HEK293 (cell line): ENCODE data around the gene GDAP1L1.

Experiments
- CTCF ChIP-seq: fragments of 450-650 bp; formaldehyde crosslinking; IDR thresholded peaks from 2 replicates; pipeline ENCODE4 v1.5.1; 2016; ENCODE audit warnings: missing biosample characterization, missing genetic modification characterization
- HOXD13 ChIP-seq: sonication (generic); formaldehyde crosslinking; IDR thresholded peaks from 2 replicates; pipeline ENCODE4 v1.8.0; 2022; ENCODE audit warnings: missing genetic modification reagents, borderline replicate concordance
- TRIM28 ChIP-seq: IDR thresholded peaks from 2 replicates; pipeline ENCODE4 v1.6.1; 2011; ENCODE audit warnings: low read length, control low read depth, borderline replicate concordance
- ZBTB44 ChIP-seq: fragments of 450-650 bp; IDR thresholded peaks from 2 replicates; pipeline ENCODE4 v1.5.1; 2018; ENCODE audit warnings: missing biosample characterization, mild to moderate bottlenecking, missing genetic modification characterization
- ZBTB7A ChIP-seq: fragments of 450-650 bp; formaldehyde crosslinking; IDR thresholded peaks from 2 replicates; pipeline ENCODE4 v1.5.1; 2016; ENCODE audit warnings: low read depth, missing biosample characterization, missing genetic modification characterization
- ZBTB8A ChIP-seq: fragments of 450-650 bp; formaldehyde crosslinking; IDR thresholded peaks from 2 replicates; pipeline ENCODE4 v1.5.1; 2016; ENCODE audit warnings: missing biosample characterization, missing genetic modification characterization
- TF ChIP-seq, protein P1 (sequence below): fragments of 450-650 bp; formaldehyde crosslinking; IDR thresholded peaks from 2 replicates; pipeline ENCODE4 v1.5.1; 2017; ENCODE audit warnings: missing biosample characterization, missing genetic modification characterization
- TF ChIP-seq, protein P2 (sequence below): fragments of 450-650 bp; formaldehyde crosslinking; IDR thresholded peaks from 2 replicates; pipeline ENCODE4 v1.5.1; 2016; ENCODE audit warnings: missing biosample characterization, missing genetic modification characterization, borderline replicate concordance
- TF ChIP-seq, protein P3 (sequence below): fragments of 450-650 bp; formaldehyde crosslinking; optimal IDR thresholded peaks from 2 replicates; pipeline ENCODE3; 2016; ENCODE audit warnings: missing biosample characterization, mild to moderate bottlenecking, missing genetic modification characterization

- TF ChIP-seq CTCF (tag by site-specific recombination) (no peak), ZBTB44 (no peak), ZBTB8A (tag by site-specific recombination) (no peak), TRIM28 (no peak), HOXD13 (CRISPR knock-in tag) (no peak), ZBTB7A (tag by site-specific recombination) (no peak)
- TF ChIP-seq, protein P1, sequence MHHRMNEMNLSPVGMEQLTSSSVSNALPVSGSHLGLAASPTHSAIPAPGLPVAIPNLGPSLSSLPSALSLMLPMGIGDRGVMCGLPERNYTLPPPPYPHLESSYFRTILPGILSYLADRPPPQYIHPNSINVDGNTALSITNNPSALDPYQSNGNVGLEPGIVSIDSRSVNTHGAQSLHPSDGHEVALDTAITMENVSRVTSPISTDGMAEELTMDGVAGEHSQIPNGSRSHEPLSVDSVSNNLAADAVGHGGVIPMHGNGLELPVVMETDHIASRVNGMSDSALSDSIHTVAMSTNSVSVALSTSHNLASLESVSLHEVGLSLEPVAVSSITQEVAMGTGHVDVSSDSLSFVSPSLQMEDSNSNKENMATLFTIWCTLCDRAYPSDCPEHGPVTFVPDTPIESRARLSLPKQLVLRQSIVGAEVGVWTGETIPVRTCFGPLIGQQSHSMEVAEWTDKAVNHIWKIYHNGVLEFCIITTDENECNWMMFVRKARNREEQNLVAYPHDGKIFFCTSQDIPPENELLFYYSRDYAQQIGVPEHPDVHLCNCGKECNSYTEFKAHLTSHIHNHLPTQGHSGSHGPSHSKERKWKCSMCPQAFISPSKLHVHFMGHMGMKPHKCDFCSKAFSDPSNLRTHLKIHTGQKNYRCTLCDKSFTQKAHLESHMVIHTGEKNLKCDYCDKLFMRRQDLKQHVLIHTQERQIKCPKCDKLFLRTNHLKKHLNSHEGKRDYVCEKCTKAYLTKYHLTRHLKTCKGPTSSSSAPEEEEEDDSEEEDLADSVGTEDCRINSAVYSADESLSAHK (tag by site-specific recombination), result no peak
- TF ChIP-seq, protein P2, sequence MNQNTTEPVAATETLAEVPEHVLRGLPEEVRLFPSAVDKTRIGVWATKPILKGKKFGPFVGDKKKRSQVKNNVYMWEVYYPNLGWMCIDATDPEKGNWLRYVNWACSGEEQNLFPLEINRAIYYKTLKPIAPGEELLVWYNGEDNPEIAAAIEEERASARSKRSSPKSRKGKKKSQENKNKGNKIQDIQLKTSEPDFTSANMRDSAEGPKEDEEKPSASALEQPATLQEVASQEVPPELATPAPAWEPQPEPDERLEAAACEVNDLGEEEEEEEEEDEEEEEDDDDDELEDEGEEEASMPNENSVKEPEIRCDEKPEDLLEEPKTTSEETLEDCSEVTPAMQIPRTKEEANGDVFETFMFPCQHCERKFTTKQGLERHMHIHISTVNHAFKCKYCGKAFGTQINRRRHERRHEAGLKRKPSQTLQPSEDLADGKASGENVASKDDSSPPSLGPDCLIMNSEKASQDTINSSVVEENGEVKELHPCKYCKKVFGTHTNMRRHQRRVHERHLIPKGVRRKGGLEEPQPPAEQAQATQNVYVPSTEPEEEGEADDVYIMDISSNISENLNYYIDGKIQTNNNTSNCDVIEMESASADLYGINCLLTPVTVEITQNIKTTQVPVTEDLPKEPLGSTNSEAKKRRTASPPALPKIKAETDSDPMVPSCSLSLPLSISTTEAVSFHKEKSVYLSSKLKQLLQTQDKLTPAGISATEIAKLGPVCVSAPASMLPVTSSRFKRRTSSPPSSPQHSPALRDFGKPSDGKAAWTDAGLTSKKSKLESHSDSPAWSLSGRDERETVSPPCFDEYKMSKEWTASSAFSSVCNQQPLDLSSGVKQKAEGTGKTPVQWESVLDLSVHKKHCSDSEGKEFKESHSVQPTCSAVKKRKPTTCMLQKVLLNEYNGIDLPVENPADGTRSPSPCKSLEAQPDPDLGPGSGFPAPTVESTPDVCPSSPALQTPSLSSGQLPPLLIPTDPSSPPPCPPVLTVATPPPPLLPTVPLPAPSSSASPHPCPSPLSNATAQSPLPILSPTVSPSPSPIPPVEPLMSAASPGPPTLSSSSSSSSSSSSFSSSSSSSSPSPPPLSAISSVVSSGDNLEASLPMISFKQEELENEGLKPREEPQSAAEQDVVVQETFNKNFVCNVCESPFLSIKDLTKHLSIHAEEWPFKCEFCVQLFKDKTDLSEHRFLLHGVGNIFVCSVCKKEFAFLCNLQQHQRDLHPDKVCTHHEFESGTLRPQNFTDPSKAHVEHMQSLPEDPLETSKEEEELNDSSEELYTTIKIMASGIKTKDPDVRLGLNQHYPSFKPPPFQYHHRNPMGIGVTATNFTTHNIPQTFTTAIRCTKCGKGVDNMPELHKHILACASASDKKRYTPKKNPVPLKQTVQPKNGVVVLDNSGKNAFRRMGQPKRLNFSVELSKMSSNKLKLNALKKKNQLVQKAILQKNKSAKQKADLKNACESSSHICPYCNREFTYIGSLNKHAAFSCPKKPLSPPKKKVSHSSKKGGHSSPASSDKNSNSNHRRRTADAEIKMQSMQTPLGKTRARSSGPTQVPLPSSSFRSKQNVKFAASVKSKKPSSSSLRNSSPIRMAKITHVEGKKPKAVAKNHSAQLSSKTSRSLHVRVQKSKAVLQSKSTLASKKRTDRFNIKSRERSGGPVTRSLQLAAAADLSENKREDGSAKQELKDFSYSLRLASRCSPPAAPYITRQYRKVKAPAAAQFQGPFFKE, result no peak
- TF ChIP-seq, protein P3, sequence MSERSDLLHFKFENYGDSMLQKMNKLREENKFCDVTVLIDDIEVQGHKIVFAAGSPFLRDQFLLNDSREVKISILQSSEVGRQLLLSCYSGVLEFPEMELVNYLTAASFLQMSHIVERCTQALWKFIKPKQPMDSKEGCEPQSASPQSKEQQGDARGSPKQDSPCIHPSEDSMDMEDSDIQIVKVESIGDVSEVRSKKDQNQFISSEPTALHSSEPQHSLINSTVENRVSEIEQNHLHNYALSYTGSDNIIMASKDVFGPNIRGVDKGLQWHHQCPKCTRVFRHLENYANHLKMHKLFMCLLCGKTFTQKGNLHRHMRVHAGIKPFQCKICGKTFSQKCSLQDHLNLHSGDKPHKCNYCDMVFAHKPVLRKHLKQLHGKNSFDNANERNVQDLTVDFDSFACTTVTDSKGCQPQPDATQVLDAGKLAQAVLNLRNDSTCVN (tag by site-specific recombination), result no peak
Observed at GRCh38 chr20:44258226-44258890, 11.2 kb downstream of the GDAP1L1 start.
